SK-N-SH (cell line): ENCODE results near the gene CEP89.

Experiments used
- EP300 ChIP-seq, 2 experiments: IDR thresholded peaks; 2 replicates each; pipeline versions ENCODE4 v1.4.0 to v1.6.1; 2012; ENCODE audit warnings: borderline replicate concordance in 1 of 2, low read depth in 1 of 2, low read length in 1 of 2
- NRF1 ChIP-seq: IDR thresholded peaks from 2 replicates; pipeline ENCODE4 v1.6.1; 2012; ENCODE audit warnings: low read depth, mild to moderate bottlenecking, low read length
- POLR2AphosphoS5 ChIP-seq: IDR thresholded peaks from 2 replicates; pipeline ENCODE4 v1.6.1; 2012; ENCODE audit warnings: low read depth, low read length
- SMC3 ChIP-seq: IDR thresholded peaks from 2 replicates; pipeline ENCODE4 v1.6.1; 2012; ENCODE audit warnings: low read depth, low read length, improper control_type of control experiment
- TEAD4 ChIP-seq: IDR thresholded peaks from 2 replicates; pipeline ENCODE4 v1.4.0; 2012; ENCODE audit warnings: mild to moderate bottlenecking, borderline replicate concordance; ENCODE audit not compliant: insufficient read depth
- YY1 ChIP-seq: IDR thresholded peaks from 2 replicates; pipeline ENCODE4 v1.4.0; 2012; ENCODE audit warnings: low read depth, mild to moderate bottlenecking
- TF ChIP-seq, protein P1 (sequence below): fragments of 200-600 bp; sonication (generic); IDR thresholded peaks from 2 replicates; pipeline ENCODE4 v1.6.1; 2017; ENCODE audit warnings: antibody characterized with exemption, mild to moderate bottlenecking, moderate library complexity

DNA sequence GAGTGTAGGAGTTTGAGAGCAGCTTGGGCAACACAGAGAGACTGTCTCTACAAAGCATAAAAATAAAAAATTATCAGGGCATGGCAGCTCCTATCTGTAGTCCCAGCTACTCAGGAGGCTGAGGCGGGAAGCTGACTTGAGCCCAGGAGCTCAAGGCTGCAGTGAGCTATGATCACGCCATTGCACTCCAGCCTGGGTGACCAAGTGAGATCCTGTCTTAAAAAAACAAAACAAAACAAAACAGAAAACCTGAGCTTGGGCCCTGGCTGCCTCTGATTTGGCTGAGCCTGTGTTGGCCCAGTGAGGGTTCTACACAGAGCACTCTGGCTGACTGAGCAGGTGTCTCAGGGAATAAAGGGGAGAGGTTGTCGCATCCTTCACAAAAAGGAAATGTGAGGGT lies 110.2 kb downstream of the CEP89 start:
- TF ChIP-seq, protein P1, sequence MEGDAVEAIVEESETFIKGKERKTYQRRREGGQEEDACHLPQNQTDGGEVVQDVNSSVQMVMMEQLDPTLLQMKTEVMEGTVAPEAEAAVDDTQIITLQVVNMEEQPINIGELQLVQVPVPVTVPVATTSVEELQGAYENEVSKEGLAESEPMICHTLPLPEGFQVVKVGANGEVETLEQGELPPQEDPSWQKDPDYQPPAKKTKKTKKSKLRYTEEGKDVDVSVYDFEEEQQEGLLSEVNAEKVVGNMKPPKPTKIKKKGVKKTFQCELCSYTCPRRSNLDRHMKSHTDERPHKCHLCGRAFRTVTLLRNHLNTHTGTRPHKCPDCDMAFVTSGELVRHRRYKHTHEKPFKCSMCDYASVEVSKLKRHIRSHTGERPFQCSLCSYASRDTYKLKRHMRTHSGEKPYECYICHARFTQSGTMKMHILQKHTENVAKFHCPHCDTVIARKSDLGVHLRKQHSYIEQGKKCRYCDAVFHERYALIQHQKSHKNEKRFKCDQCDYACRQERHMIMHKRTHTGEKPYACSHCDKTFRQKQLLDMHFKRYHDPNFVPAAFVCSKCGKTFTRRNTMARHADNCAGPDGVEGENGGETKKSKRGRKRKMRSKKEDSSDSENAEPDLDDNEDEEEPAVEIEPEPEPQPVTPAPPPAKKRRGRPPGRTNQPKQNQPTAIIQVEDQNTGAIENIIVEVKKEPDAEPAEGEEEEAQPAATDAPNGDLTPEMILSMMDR, result no peak
- TF ChIP-seq NRF1 (no peak), SMC3 (no peak), TEAD4 (no peak), POLR2AphosphoS5 (no peak), EP300 (IDR thresholded peaks at IDR 0.05; ENCODE audit: borderline replicate concordance in 1 of 2, low read depth in 1 of 2, low read length in 1 of 2) (no peak), YY1 (no peak)
